Neural cell (in vitro differentiated cells): ENCODE measurements around the gene RFPL2.
"Not testable (repeated sequence)": the region's sequence is repeated elsewhere in the genome, so short reads cannot be mapped to it uniquely, and the experiment has no call there.

Experiments
- POLR2AphosphoS5 ChIP-seq: IDR thresholded peaks from 2 replicates; pipeline ENCODE4 v1.6.1; 2012
- TF ChIP-seq, protein P1 (sequence below): fragments of 450-650 bp; IDR thresholded peaks from 2 replicates; pipeline ENCODE4 v1.5.1; 2014; ENCODE audit warnings: antibody characterized with exemption, mild to moderate bottlenecking, moderate library complexity; ENCODE audit not compliant: poor library complexity, severe bottlenecking

DNA sequence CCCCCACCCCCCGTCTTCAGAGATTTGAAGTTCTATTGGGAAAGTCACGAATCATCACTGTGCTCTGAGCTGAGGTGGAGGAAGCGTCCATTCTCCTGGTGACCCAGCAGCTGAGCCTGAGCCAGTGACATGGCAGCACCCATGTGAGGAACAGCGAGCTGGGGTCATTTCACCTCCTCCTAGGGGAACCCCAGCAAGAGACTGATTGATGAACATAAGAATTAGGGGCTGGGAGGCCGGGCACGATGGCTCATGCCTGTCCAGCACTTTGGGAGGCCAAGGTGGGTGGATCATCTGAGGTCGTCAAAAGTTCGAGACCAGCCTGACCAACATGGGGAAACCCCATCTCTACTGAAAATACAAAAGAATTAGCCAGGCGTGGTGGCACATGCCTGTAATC is 11.5 kb downstream of the RFPL2 start:
- TF ChIP-seq POLR2AphosphoS5 = not testable (repeated sequence)
- TF ChIP-seq, protein P1, sequence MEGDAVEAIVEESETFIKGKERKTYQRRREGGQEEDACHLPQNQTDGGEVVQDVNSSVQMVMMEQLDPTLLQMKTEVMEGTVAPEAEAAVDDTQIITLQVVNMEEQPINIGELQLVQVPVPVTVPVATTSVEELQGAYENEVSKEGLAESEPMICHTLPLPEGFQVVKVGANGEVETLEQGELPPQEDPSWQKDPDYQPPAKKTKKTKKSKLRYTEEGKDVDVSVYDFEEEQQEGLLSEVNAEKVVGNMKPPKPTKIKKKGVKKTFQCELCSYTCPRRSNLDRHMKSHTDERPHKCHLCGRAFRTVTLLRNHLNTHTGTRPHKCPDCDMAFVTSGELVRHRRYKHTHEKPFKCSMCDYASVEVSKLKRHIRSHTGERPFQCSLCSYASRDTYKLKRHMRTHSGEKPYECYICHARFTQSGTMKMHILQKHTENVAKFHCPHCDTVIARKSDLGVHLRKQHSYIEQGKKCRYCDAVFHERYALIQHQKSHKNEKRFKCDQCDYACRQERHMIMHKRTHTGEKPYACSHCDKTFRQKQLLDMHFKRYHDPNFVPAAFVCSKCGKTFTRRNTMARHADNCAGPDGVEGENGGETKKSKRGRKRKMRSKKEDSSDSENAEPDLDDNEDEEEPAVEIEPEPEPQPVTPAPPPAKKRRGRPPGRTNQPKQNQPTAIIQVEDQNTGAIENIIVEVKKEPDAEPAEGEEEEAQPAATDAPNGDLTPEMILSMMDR = not testable (repeated sequence)
